K562 (cell line): Measurements from ENCODE around the gene HOGA1. TPM values are rescaled to one million over a fixed set of nuclear protein-coding genes. Genes with fewer than 3 reads are reported as not detected.

Experiments used
- ATAC-seq: fragments of 200-7000 bp; cut with Tn5 transposase; 3 replicates; pipeline ENCODE4 v1.9.1; 2020; ENCODE audit warnings: moderate library complexity
- BruUV-seq: library from RNA; stranded (reverse); fragments of 400-500 nt; replicated peaks from 2 replicates; lab custom pipeline; 2021; lab: Mats Ljungman, UMichigan
- CTCF ChIA-PET: fragments of 300-600 bp; formaldehyde crosslinking; extraction: SDS; loops from one replicate; lab custom pipeline; 2021; ENCODE audit warnings: low intra/inter-chr PET ratio; lab: Yijun Ruan, JAX
- POLR2A ChIA-PET: fragments of 300-600, 350-650 bp; sonication (Branson Sonifier 250); formaldehyde crosslinking; extraction: SDS; loops from one replicate; lab custom pipeline; 2021; ENCODE audit warnings: antibody characterized with exemption, inconsistent platforms; lab: Yijun Ruan, JAX
- DNase-seq, 4 experiments: peaks; one replicate each; pipeline versions ENCODE4 v3.0.0 to v3.0.0-alpha.2; 2011 to 2018; ENCODE audit warnings: low spot score in 3 of 4, mixed read lengths in 3 of 4; ENCODE audit errors: extremely low read depth in 1 of 4
- FAIRE-seq: peaks from 2 replicates; lab custom pipeline; 2011; peaks lifted over from hg19 to GRCh38; lab: Jason Lieb, UNC
- H2AFZ ChIP-seq: 2 replicates; pipeline ENCODE4 v1.6.0; 2011; ENCODE audit warnings: low read depth, low read length, control low read depth, inconsistent platforms
- H3K27ac ChIP-seq: fragments of 200-600 bp; 3 replicates; pipeline ENCODE4 v1.8.0; 2011; ENCODE audit warnings: low read depth, mild to moderate bottlenecking, control low read depth, inconsistent platforms, low read length, moderate library complexity, mixed read lengths; ENCODE audit errors: extremely low read depth
- H3K27me3 ChIP-seq, 2 experiments: fragments of 300-600 bp in 1 of 2; 2 replicates in 1 of 2; 3 replicates in 1 of 2; pipeline versions ENCODE4 v1.6.0 to v1.8.0; 2011; ENCODE audit warnings: inconsistent platforms in 2 of 2, low read length in 2 of 2, mild to moderate bottlenecking in 1 of 2, mixed read lengths in 1 of 2, moderate library complexity in 1 of 2; ENCODE audit not compliant: control insufficient read depth in 2 of 2, insufficient read depth in 2 of 2
- H3K36me3 ChIP-seq: fragments of 300-600 bp; 3 replicates; pipeline ENCODE4 v1.8.0; 2011; ENCODE audit warnings: mild to moderate bottlenecking, low read length, inconsistent platforms; ENCODE audit not compliant: control insufficient read depth, insufficient read depth
- H3K4me1 ChIP-seq, 2 experiments: fragments of 200-600 bp in 1 of 2; replicated peaks in 1 of 2; 2 replicates in 1 of 2; 3 replicates in 1 of 2; pipeline versions ENCODE4 v1.5.1 to v1.8.0; 2011; ENCODE audit warnings: inconsistent platforms in 2 of 2, low read length in 2 of 2, mild to moderate bottlenecking in 1 of 2, mixed read lengths in 1 of 2, moderate library complexity in 1 of 2; ENCODE audit not compliant: control insufficient read depth in 2 of 2, insufficient read depth in 2 of 2
- H3K4me2 ChIP-seq: 2 replicates; pipeline ENCODE4 v1.6.1; 2011; ENCODE audit warnings: low read length, control low read depth, inconsistent platforms, mixed read lengths; ENCODE audit not compliant: insufficient read depth
- H3K4me3 ChIP-seq: fragments of 200-600 bp; sonication (generic), shearing (Covaris generic); 2 replicates; pipeline ENCODE4 v1.5.1; 2016; ENCODE audit warnings: control low read depth, inconsistent platforms
- H3K79me2 ChIP-seq: fragments of 200-600 bp; 3 replicates; pipeline ENCODE4 v1.8.0; 2011; ENCODE audit warnings: low read length, inconsistent platforms; ENCODE audit not compliant: control insufficient read depth, insufficient read depth
- H3K9ac ChIP-seq, 2 experiments: 2 replicates each; pipeline versions ENCODE4 v1.6.0 to v1.6.1; 2011; ENCODE audit warnings: low read depth in 2 of 2, low read length in 2 of 2, control low read depth in 1 of 2, inconsistent platforms in 1 of 2, mild to moderate bottlenecking in 1 of 2, mixed read lengths in 1 of 2; ENCODE audit not compliant: insufficient read depth in 1 of 2
- H3K9me1 ChIP-seq: one replicate; pipeline ENCODE4 v1.6.0; 2011; ENCODE audit warnings: inconsistent platforms, mild to moderate bottlenecking, low read length, moderate library complexity; ENCODE audit not compliant: control insufficient read depth, insufficient read depth
- H3K9me3 ChIP-seq: replicated peaks from 2 replicates; pipeline ENCODE4 v1.5.1; 2011; ENCODE audit warnings: low read depth, low read length, inconsistent platforms; ENCODE audit not compliant: control insufficient read depth, insufficient read depth
- H4K20me1 ChIP-seq: replicated peaks from 2 replicates; pipeline ENCODE4 v1.6.1; 2011; ENCODE audit warnings: low read length, inconsistent platforms, mixed read lengths; ENCODE audit not compliant: control insufficient read depth, insufficient read depth
- FOSL1 ChIP-seq: fragments of 200-800 bp; sonication (Bioruptor generic); conservative IDR thresholded peaks from 2 replicates; pipeline ENCODE4 v1.6.1; 2016; ENCODE audit warnings: missing genetic modification characterization, missing compliant biosample characterization
- FOXM1 ChIP-seq, 2 experiments: fragments of 450-650 bp in 1 of 2; sonication (generic) in 1 of 2; formaldehyde crosslinking in 1 of 2; IDR thresholded peaks; 2 replicates each; pipeline versions ENCODE4 v1.6.1 to v1.9.0; 2017 to 2022; ENCODE audit warnings: low read depth in 2 of 2, mild to moderate bottlenecking in 2 of 2, missing genetic modification reagents in 1 of 2, moderate library complexity in 1 of 2
- IRF2 ChIP-seq: sonication (generic); formaldehyde crosslinking; IDR thresholded peaks from 2 replicates; pipeline ENCODE4 v1.8.1; 2022; ENCODE audit warnings: mild to moderate bottlenecking, missing genetic modification reagents
- NELFE ChIP-seq: IDR thresholded peaks from 2 replicates; pipeline ENCODE4 v1.6.1; 2011; ENCODE audit warnings: mild to moderate bottlenecking; ENCODE audit not compliant: insufficient read depth, insufficient read length
- NFIX ChIP-seq: fragments of 250-450 bp; sonication (Bioruptor Pico); IDR thresholded peaks from 2 replicates; pipeline ENCODE4 v1.4.0; 2020; ENCODE audit warnings: low read depth, mild to moderate bottlenecking, moderate library complexity
- RBM25 ChIP-seq: fragments of 200-400 bp; formaldehyde crosslinking; IDR thresholded peaks from 2 replicates; pipeline ENCODE4 v1.6.1; 2018; ENCODE audit warnings: low read length, low read depth, moderate library complexity; ENCODE audit not compliant: severe bottlenecking
- RFX1 ChIP-seq: fragments of 450-650 bp; IDR thresholded peaks from 2 replicates; pipeline ENCODE4 v1.6.1; 2016; ENCODE audit warnings: mild to moderate bottlenecking, moderate library complexity
- RFX5 ChIP-seq: IDR thresholded peaks from 2 replicates; pipeline ENCODE4 v1.6.1; 2011; ENCODE audit warnings: low read depth, mild to moderate bottlenecking, improper control_type of control experiment, low read length
- STAT5A ChIP-seq: IDR thresholded peaks from 2 replicates; pipeline ENCODE4 v1.6.1; 2012; ENCODE audit warnings: low read length, inconsistent platforms, borderline replicate concordance
- TEAD1 ChIP-seq, 2 experiments: fragments of 450-650 bp in 1 of 2; sonication (generic) in 1 of 2; formaldehyde crosslinking; IDR thresholded peaks; 2 replicates each; pipeline versions ENCODE4 v1.4.0 to v1.8.0; 2020 to 2022; ENCODE audit warnings: mild to moderate bottlenecking in 2 of 2, missing genetic modification reagents in 1 of 2
- ZNF23 ChIP-seq: fragments of 250-450 bp; sonication (Bioruptor Pico); IDR thresholded peaks from 2 replicates; pipeline ENCODE4 v1.4.0; 2020; ENCODE audit warnings: mild to moderate bottlenecking
- WGBS: fragments of 100-300 bp; shearing (Covaris generic); methylation state at CpG from one replicate; pipeline ENCODE4 v1.1.6; 2016; ENCODE audit warnings: low coverage, mixed read lengths; ENCODE audit not compliant: insufficient coverage; ENCODE audit errors: missing lambda C conversion rate; 5-methylcytosine and 5-hydroxymethylcytosine counted together
- in situ Hi-C: fragments of 300-500 bp; cut with MboI; formaldehyde crosslinking; loops from 4 replicates; pipeline ENCODE4 v1.15.0; 2018; ENCODE audit warnings: inconsistent platforms, mixed read lengths
- intact Hi-C: fragments of 100-400 bp; cut with micrococcal nuclease; formaldehyde crosslinking; loops from 2 replicates; pipeline ENCODE4 v1.14.2; 2022
- polyA plus RNA-seq, 8 experiments: library from polyadenylated mRNA; depleted of rRNA in 4 of 8; stranded (reverse) in 5 of 8; unstranded in 3 of 8; fragments of >200 nt; fragmentation: Nextera tagmentation in 2 of 8; fragmentation: Illumina TruSeq in 1 of 8; extraction: Ambion mirVana in 2 of 8; extraction: Trizol in 1 of 8; gene quantifications; 2 replicates each; pipeline versions ENCODE4 v1.2.1 to v1.2.3, GENCODE V29; 2011 to 2014; ENCODE audit warnings: inconsistent platforms in 1 of 8, missing spikeins in 1 of 8
- total RNA-seq, 7 experiments: library from RNA; depleted of rRNA in 6 of 7; stranded (reverse); fragments of >200 nt in 6 of 7; fragmentation: Illumina TruSeq in 2 of 7; extraction: Trizol in 2 of 7; gene quantifications; 2 replicates each; pipeline versions ENCODE4 v1.2.1 to v1.2.3, GENCODE V29; 2011 to 2021; ENCODE audit warnings: low replicate concordance in 1 of 7
- TF ChIP-seq, protein P1 (sequence below): fragments of 250-450 bp; sonication (Bioruptor Pico); IDR thresholded peaks from 2 replicates; pipeline ENCODE4 v1.4.0; 2020
- TF ChIP-seq, protein P2 (sequence below): IDR thresholded peaks from 2 replicates; pipeline ENCODE4 v1.6.1; 2014; ENCODE audit warnings: antibody characterized with exemption
- TF ChIP-seq, protein P3 (sequence below): fragments of 450-650 bp; formaldehyde crosslinking; conservative IDR thresholded peaks from 2 replicates; pipeline ENCODE4 v1.4.0; 2022; ENCODE audit warnings: mild to moderate bottlenecking, missing genetic modification characterization

HOGA1 gene
- total and polyA plus RNA-seq, 9 of the 15 experiments (the other 6 are each of a cell fraction or from before 2014, with no cell fraction given), result not detected

DNA sequence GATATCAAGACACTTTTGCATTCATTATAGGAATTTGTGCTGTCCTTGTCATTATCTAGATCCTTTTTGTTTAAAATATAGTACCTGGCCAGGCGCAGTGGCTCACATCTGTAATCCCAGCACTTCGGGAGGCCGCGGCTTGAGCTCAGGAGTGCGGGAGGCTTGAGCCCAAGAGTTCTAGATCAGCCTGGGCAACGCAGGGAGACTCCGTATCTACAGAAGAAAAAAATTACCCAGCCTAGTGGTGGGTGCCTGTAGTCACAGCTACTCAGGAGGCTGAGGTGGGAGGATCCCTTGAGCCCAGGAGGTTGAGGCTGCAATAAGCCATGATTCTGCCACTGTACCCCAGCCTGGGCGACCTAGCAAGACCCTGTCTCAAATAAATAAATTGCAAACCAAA, 49.7 kb downstream of the HOGA1 start:
- CTCF ChIA-PET, result no interaction called here
- H3K4me2 ChIP-seq, result peak overlapping the region; percentile 91
- H2AFZ ChIP-seq, result peak overlapping the region; percentile 99
- H3K27ac ChIP-seq, result peak overlapping the region; percentile 52
- DNase-seq (peak in 1 of 4 experiments; percentile 57), ATAC-seq (peak; percentile 80), FAIRE-seq (no peak)
- H3K9me3 ChIP-seq, result no peaks in the 10 kb centered on the region
- BruUV-seq, result no TSS peak
- POLR2A ChIA-PET, result no interaction called here
- intact Hi-C loops (no loop called here), in situ Hi-C loops (no loop called here)
- peaks cover 0 to 12% of the 10 kb centered on the region in 2 experiments; a peak in 4 of 5 replicates for H3K4me1 ChIP-seq
- peak overlapping the region; percentile 72 for H3K4me3 ChIP-seq
- H3K36me3 ChIP-seq, result peaks cover 5% of the 10 kb centered on the region; the same call in 1 of the 3 replicates
- peak overlapping the region; percentile 72 to 95; a peak in 3 of 4 replicates for H3K9ac ChIP-seq
- WGBS, result 15% methylated on average over 7 of the region's 8 CpGs
- no peaks in the 10 kb centered on the region for H3K27me3 ChIP-seq
- no peaks in the 10 kb centered on the region for H3K9me1 ChIP-seq
- no peaks in the 10 kb centered on the region for H4K20me1 ChIP-seq
- peaks cover 27% of the 10 kb centered on the region for H3K79me2 ChIP-seq
- TF ChIP-seq RFX1, result no peak
- TF ChIP-seq NFIX (CRISPR knock-in tag), result no peak
- no peak for TF ChIP-seq TEAD1 (CRISPR knock-in tag; IDR thresholded peaks at IDR 0.05)
- TF ChIP-seq RBM25, result no peak
- TF ChIP-seq, protein P1, sequence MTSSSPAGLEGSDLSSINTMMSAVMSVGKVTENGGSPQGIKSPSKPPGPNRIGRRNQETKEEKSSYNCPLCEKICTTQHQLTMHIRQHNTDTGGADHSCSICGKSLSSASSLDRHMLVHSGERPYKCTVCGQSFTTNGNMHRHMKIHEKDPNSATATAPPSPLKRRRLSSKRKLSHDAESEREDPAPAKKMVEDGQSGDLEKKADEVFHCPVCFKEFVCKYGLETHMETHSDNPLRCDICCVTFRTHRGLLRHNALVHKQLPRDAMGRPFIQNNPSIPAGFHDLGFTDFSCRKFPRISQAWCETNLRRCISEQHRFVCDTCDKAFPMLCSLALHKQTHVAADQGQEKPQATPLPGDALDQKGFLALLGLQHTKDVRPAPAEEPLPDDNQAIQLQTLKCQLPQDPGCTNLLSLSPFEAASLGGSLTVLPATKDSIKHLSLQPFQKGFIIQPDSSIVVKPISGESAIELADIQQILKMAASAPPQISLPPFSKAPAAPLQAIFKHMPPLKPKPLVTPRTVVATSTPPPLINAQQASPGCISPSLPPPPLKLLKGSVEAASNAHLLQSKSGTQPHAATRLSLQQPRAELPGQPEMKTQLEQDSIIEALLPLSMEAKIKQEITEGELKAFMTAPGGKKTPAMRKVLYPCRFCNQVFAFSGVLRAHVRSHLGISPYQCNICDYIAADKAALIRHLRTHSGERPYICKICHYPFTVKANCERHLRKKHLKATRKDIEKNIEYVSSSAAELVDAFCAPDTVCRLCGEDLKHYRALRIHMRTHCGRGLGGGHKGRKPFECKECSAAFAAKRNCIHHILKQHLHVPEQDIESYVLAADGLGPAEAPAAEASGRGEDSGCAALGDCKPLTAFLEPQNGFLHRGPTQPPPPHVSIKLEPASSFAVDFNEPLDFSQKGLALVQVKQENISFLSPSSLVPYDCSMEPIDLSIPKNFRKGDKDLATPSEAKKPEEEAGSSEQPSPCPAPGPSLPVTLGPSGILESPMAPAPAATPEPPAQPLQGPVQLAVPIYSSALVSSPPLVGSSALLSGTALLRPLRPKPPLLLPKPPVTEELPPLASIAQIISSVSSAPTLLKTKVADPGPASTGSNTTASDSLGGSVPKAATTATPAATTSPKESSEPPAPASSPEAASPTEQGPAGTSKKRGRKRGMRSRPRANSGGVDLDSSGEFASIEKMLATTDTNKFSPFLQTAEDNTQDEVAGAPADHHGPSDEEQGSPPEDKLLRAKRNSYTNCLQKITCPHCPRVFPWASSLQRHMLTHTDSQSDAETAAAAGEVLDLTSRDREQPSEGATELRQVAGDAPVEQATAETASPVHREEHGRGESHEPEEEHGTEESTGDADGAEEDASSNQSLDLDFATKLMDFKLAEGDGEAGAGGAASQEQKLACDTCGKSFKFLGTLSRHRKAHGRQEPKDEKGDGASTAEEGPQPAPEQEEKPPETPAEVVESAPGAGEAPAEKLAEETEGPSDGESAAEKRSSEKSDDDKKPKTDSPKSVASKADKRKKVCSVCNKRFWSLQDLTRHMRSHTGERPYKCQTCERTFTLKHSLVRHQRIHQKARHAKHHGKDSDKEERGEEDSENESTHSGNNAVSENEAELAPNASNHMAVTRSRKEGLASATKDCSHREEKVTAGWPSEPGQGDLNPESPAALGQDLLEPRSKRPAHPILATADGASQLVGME (CRISPR knock-in tag), result no peak
- no peak for TF ChIP-seq ZNF23 (CRISPR knock-in tag)
- no peak for TF ChIP-seq FOXM1 (IDR thresholded peaks at IDR 0.05; ENCODE audit: low read depth)
- TF ChIP-seq FOXM1 (CRISPR knock-in tag; IDR thresholded peaks at IDR 0.05; ENCODE audit: low read depth), result no peak
- TF ChIP-seq STAT5A, result no peak
- TF ChIP-seq, protein P2, sequence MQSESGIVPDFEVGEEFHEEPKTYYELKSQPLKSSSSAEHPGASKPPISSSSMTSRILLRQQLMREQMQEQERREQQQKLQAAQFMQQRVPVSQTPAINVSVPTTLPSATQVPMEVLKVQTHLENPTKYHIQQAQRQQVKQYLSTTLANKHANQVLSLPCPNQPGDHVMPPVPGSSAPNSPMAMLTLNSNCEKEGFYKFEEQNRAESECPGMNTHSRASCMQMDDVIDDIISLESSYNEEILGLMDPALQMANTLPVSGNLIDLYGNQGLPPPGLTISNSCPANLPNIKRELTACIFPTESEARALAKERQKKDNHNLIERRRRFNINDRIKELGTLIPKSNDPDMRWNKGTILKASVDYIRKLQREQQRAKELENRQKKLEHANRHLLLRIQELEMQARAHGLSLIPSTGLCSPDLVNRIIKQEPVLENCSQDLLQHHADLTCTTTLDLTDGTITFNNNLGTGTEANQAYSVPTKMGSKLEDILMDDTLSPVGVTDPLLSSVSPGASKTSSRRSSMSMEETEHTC, result no peak
- TF ChIP-seq, protein P3, sequence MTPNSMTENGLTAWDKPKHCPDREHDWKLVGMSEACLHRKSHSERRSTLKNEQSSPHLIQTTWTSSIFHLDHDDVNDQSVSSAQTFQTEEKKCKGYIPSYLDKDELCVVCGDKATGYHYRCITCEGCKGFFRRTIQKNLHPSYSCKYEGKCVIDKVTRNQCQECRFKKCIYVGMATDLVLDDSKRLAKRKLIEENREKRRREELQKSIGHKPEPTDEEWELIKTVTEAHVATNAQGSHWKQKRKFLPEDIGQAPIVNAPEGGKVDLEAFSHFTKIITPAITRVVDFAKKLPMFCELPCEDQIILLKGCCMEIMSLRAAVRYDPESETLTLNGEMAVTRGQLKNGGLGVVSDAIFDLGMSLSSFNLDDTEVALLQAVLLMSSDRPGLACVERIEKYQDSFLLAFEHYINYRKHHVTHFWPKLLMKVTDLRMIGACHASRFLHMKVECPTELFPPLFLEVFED (CRISPR knock-in tag), result no peak
- peak; percentile 24; the same call in 1 of the 2 replicates for TF ChIP-seq FOSL1 (tag)
- TF ChIP-seq NELFE, result no peak
- no peak for TF ChIP-seq IRF2 (CRISPR knock-in tag)
- no peak for TF ChIP-seq RFX5
